ENCODE measurements around the gene HES5.

Gene HES5

GRCh38 chr1:2546515-2547209 lies 16.6 kb upstream of the HES5 start:
- peak; percentile 87 for DNase-seq (ENCODE audit: low spot score)

DNA sequence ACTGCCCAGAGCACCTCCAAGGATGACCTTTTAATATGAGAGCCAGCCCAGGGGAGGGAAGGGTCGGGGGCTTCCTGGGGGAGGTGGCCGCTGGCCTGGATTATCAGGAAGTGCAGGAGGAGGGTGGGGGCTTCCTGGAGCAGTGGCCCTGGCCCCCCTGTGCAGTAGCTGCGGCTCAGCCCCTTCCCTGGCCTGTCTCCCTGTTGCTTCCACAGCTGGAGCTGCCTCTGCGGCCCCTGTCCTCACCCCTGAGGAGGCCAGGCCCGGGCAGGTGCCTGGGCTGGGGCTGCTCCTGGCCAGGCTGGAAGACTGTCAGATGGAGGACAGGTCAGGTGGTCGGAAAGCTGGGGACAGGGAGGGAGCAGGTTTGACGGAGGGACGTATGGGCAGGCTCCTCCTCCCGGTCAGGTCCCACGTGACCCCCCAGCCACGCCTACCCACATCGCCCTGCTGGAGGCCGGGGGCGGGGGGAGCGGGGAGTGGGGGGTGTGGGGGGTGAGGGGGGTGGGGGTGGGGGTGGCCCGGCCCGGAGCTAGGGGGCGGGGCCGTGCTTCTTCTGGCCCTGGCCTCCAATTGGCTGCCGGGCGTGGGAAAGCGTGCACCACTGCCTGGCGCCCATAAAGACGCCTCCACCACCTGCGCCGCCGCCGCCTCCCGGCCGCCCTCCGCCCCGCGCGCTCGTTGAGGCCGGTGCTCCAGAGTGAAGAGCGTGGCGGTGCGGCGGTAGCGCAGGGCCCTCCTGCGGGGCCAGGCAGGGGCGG lies 15.9 kb upstream of the HES5 start:
- DNase-seq (ENCODE audit: low spot score) = peak; percentile 96

- DNase-seq (ENCODE audit: low spot score) = no peak
These were observed 15.0 kb upstream of the HES5 start for GRCh38 chr1:2544875-2545640.

- DNase-seq (ENCODE audit: low spot score) = no peak
These were observed 14.2 kb upstream of the HES5 start for GRCh38 chr1:2544093-2544874.

GRCh38 chr1:2543543-2544092 lies 13.6 kb upstream of the HES5 start:
- DNase-seq (ENCODE audit: low spot score) = no peak

DNA sequence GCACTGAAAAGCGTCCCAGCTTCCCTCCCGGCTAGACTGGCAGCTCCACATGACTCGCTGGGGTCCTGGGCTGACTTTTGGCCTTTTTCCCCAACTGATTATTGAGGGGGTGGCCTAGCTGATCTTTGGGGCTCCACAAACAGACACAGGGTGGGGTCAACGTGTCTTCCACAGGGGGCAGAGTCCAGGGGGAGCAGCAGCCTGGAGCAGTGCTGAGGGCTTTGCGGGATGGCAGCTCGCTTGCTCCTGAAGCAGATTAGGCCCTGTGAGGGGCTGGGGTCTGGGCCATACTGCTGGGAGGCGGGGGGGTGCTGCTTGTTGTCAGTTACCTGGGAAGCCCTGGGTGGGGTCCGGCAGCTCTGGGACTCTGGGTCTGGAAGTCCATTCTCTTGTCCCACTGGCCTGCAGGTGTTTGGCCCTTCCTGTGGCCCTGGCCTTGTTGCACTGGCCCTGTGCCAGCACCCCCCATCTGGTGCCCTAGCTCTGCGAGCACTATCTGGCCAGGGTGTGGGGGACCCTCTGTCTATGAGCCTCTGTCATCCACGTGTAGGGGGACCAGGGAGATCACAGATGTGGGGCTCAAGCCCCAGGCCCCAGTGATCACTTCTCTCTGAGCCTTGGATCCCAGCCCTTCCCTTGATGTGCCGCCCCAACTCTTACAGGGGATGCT lies 12.3 kb upstream of the HES5 start:
- DNase-seq (ENCODE audit: low spot score) = no peak

- DNase-seq (ENCODE audit: low spot score) = no peak
These were observed 11.7 kb upstream of the HES5 start for GRCh38 chr1:2541619-2542245.

GRCh38 chr1:2540816-2541492 lies 10.9 kb upstream of the HES5 start:
- DNase-seq (ENCODE audit: low spot score) = no peak

GRCh38 chr1:2539312-2539907 lies 9.3 kb upstream of the HES5 start:
- peak; percentile 63 for DNase-seq (ENCODE audit: low spot score)

GRCh38 chr1:2538872-2539271 lies 8.8 kb upstream of the HES5 start:
- DNase-seq (ENCODE audit: low spot score) = no peak

DNA sequence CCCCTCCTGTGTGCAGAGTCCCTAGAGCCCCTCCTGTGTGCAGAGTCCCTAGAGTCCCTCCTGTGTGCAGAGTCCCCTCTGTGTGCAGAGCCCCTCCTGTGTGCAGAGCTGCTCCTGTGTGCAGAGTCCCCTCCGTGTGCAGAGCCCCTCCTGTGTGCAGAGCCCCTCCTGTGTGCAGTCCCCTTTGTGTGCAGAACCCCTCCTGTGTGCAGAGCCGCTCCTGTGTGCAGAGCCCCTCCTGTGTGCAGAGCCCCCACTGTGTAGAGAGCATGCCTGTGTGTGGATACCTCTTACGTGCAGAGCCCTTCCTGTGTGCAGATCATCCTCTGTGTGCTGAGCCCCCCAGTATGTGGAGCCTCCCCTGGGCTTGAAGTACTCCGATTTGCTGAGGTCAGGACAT lies 8.3 kb upstream of the HES5 start:
- DNase-seq (ENCODE audit: low spot score) = no peak

DNA sequence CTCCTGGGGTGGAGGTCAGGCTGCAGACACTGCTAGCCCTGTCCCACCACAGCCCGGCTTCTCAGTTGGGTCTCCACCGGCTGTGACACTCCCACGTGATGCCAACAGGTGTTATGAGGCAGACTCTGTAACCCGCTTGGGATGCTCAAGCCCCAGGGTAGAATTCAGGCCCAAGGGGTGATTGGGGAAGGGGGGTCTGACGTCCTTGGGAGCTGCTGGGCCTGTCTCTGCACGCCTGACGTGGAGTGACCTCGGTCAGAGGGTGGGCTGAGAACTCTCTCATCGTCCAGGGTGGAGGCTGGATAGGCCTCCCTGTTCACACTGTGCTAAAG lies 7.7 kb upstream of the HES5 start:
- no peak for DNase-seq (ENCODE audit: low spot score)

GRCh38 chr1:2535981-2536380 lies 5.9 kb upstream of the HES5 start:
- no peak for DNase-seq (ENCODE audit: low spot score)

DNA sequence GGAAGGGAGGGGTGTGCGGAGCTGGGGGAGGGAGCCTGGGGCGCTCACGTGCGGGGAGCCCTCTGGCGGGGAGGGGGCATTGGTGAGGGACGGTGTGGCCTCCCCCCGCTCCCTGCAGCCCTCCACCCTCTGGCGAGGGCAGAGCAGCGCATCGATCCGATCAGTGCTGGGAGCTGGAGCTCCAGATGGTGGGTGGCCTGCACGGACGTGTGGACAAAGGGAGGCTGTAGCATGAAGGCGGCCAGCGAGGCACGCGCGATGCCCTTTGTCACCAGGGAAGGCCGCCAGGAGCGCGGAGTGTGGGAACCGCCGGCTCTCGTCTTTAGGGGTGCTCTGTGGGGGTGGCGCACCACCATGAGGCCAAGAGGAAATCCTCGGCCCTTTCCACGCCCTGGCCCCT lies 5.4 kb upstream of the HES5 start:
- no peak for DNase-seq (ENCODE audit: low spot score)

GRCh38 chr1:2534687-2535441 lies 4.8 kb upstream of the HES5 start:
- no peak for DNase-seq (ENCODE audit: low spot score)

- DNase-seq (ENCODE audit: low spot score) = no peak
These were observed 4.2 kb upstream of the HES5 start for GRCh38 chr1:2534315-2534686.

DNA sequence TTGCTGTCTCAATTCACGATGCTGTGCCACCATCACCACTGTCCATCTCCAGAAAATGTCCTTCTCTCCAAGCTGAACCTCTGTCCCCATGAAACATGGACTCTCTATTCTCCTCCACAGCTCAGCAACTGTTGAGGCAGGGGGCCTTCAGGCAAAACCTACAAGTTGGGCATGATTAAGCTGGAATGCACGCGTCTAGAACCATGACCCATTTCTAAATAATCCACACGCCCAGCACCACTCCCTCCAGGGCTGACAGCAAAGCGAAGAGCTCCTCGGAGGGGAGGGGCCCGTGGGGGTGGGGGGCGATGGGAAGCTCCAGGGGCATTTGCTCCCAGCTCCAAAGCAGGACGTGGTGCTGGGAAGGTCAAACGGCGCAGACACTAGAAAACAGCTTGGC lies 3.3 kb upstream of the HES5 start:
- DNase-seq (ENCODE audit: low spot score) = no peak

DNA sequence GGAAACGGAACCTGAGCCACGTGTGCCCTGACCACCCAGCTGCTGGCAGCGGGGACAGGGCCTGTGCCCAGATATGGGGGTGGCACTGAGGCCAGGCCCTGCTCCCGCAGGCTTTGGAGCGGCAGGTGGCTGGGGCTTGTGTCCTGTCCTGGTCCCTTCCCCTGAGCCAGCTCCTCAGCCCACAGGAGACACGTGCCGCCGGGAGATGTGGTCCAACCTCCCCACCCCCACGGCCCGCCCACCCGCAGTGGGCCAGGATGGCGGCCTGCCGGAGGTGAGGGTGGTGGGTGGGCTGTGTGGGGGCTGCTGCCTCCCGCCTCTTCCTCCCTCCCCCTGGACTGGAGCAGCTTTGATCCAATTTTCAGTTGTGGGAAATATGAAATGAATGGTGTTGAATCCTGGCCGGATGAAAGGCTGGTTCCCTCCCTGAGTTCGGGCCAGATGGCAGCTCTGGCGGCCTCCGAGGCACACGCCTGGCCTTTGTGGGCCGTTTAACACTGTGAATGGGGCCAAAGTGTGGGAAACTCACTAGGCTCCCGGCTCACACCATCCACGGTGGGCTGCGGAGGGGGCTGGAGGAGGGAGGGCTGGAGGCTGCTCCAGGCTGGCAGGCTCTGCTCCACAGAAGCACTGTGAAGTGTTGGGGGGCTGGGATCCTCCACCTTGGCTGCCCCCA lies 2.6 kb upstream of the HES5 start:
- DNase-seq (ENCODE audit: low spot score) = no peak

Data from HuH-7.5 (cell line).